Hepatocyte (in vitro differentiated cells): ENCODE measurements around the gene HESX1.

Experiments used
- CTCF ChIP-seq: fragments of 200-600 bp; sonication (generic); IDR thresholded peaks from 2 replicates; pipeline ENCODE4 v1.5.1; 2016; ENCODE audit warnings: antibody characterized with exemption, mild to moderate bottlenecking; ENCODE audit not compliant: poor library complexity
- EZH2phosphoT487 ChIP-seq: fragments of 200-600 bp; sonication (generic); IDR thresholded peaks from one replicate; pipeline ENCODE4 v1.6.1; 2018; ENCODE audit warnings: antibody characterized with exemption, mild to moderate bottlenecking, low read depth, moderate library complexity; ENCODE audit not compliant: unreplicated experiment, severe bottlenecking

GRCh38 chr3:57163751-57164150 is 36.0 kb downstream of the HESX1 start:
- no peak for TF ChIP-seq CTCF
- TF ChIP-seq EZH2phosphoT487 = no peak
